ENCODE data around the gene BCAS3.
"Not testable (repeated sequence)": the region's sequence is repeated elsewhere in the genome, so short reads cannot be mapped to it uniquely, and the experiment has no call there.

Gene BCAS3

GRCh38 chr17:61015966-61016365 lies 338.3 kb downstream of the BCAS3 start:
- DNase-seq: no peak

GRCh38 chr17:61017317-61018006 lies 339.8 kb downstream of the BCAS3 start:
- DNase-seq: no peak

GRCh38 chr17:61018938-61019337 lies 341.3 kb downstream of the BCAS3 start:
- DNase-seq: no peak

DNA sequence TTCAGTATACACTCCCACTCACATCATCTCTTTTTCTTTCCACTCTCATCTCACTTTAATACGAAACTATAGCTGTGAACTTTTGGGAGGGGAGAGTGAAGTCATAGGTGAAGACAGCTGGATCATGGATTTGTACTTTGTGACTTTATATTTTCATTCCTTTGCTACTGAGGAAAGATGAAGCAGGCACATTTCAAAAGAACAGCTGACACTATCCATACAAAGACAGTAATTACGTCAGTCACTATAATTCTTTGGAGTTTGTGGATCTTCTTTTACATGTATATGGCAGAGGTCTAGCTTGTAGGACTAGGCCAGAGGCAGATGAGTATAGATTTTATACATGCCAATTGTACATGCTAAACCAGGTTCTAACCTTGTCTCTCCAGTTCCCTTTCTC lies 346.3 kb downstream of the BCAS3 start:
- no peak for DNase-seq

- no peak for DNase-seq
These were observed 349.2 kb downstream of the BCAS3 start for GRCh38 chr17:61026818-61027217.

- DNase-seq: no peak
These were observed 351.5 kb downstream of the BCAS3 start for GRCh38 chr17:61029181-61029580.

DNA sequence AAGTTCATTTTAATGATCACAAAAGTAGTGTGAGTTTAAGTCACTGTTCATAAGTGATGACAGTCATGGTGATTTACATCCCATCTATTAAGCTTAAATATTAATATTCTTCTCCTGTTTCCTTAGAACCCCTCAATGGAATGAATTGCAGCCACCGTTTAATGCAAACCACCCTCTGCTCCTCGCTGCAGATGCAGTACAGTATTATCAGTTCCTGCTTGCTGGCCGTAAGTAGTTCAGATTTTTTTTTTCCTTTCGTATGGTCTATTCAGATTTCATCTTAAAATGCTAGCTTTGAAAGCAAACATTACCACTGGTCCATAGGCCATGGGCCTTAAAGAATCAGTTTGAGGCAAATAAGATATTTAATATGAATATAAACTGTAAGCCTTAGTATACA lies 363.0 kb downstream of the BCAS3 start:
- DNase-seq: no peak

GRCh38 chr17:61042348-61042747 lies 364.7 kb downstream of the BCAS3 start:
- DNase-seq: not testable (repeated sequence)

GRCh38 chr17:61047515-61047914 lies 369.9 kb downstream of the BCAS3 start:
- no peak for DNase-seq

- DNase-seq: no peak
These were observed 370.9 kb downstream of the BCAS3 start for GRCh38 chr17:61048376-61049106.

- no peak for DNase-seq
These were observed 375.8 kb downstream of the BCAS3 start for GRCh38 chr17:61053469-61053868.

- no peak for DNase-seq
These were observed 376.8 kb downstream of the BCAS3 start for GRCh38 chr17:61054436-61054835.

GRCh38 chr17:61057257-61057656 lies 379.6 kb downstream of the BCAS3 start:
- DNase-seq: no peak

GRCh38 chr17:61058066-61058465 lies 380.4 kb downstream of the BCAS3 start:
- no peak for DNase-seq

- no peak for DNase-seq
These were observed 385.9 kb downstream of the BCAS3 start for GRCh38 chr17:61063528-61063927.

DNA sequence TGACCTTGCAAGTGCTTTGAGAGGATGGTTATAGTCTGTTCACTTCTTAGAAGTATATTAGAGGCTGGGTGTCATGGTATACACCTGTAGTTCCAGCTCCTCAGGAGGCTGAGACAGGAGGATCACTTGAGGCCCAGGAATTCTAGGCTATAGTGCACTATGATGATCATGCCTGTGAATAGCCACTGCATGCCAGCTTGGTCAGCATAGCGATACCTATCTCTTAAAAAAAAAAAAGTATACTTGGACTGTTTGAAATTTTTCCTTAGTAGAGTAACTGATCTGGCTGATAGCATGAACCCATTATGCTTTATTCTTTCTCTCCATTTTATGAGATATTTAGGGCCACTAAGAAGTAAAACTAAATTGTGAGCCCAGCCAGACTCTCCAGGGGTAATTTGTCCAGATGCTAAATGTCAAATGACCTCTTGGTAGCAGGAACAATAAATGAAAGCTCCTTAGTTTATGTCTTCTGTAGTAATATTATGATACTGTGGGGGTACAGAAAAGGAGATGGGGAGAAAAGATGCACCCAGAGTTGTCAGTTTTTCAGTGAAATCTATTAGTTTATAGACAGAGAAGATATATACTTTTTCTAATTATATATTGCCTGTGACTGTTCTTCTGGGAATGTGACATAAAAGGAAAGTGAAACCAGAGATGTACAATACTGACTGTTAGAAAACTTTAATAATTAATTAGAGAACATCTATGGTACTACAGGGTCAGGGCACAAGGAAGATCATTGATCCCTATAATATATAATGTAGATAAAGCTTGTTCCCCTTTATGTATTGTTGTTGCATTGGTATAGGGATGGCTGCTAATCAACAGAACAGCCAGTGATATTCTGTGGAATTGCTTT lies 386.7 kb downstream of the BCAS3 start:
- DNase-seq: no peak

DNA sequence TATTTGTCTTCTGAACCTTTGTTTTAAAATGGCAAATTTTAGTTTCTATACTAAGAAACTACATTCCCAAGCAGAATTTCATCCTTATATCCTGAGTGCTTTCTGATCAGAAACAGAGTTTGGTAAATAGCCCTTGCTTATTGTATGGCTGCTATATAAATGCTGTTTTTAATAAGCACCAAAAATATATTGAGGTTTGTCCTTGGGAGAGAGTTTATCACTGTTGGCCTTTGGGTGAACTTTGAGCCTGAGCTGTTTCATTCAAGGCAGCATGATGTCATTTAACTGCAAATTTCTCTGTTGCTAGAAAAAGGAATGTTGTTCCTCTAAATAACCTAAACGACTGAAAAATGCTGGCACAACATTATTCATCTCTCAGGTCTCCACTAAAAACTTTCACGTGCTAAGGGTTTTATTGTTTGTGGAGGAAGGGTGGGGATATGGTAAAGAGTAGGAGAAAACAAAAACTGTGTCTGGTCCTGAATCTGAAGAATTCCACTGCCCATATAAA lies 387.7 kb downstream of the BCAS3 start:
- DNase-seq: no peak

DNA sequence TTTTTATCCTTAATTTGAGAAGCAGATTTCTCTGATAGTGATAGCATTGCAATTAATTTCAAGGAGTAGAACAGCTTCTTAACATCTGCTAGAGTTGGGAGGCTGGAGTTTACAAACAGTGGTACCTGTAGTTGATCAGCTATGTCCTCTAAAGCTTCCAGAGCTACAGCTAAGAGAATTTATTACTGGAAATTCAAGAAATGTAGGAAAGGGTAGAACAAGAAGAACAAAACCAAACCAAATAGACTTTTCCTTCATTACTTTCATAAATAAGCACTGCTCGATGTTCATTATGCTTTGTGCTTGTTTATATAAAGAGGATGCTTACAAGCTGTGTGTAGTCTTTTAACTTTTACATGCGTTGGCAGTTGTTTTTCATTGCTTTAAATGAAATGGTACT lies 388.4 kb downstream of the BCAS3 start:
- no peak for DNase-seq

DNA sequence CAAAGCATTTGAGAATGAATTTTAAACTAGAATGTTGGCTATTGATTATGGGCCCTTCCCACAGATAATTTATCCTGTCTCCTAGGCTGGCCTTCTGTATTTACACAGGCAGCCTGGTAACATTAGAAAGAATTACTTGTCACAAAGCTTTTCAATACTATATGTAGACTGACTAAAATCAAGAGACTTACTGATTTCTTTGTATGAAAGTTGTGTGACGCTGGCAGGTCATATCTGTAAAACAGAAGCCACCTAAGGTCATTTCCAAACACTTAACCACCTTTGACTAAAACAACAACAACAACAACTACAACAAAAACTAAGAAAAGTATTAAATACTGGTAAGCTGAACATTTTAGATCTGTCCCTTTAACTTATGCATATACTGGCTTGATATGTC lies 393.0 kb downstream of the BCAS3 start:
- no peak for DNase-seq

DNA sequence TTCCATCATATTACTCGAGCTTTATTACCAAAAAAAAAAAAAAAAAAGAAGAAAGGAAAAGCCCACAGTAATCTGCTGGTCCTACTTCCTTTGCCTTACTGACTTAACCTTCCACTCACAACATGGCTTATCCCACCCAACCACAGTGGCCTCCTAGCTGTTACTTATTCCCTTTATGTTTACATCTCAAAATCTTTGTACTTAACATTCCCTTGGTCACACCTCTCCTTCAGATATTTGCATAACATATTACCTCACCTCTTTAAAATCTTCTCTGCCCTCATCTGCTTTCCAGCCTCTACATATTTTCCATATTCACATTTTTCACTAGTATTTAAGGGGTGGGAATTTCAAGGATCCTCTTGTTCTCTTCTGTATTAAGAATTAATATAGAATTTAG lies 395.0 kb downstream of the BCAS3 start:
- no peak for DNase-seq

DNA sequence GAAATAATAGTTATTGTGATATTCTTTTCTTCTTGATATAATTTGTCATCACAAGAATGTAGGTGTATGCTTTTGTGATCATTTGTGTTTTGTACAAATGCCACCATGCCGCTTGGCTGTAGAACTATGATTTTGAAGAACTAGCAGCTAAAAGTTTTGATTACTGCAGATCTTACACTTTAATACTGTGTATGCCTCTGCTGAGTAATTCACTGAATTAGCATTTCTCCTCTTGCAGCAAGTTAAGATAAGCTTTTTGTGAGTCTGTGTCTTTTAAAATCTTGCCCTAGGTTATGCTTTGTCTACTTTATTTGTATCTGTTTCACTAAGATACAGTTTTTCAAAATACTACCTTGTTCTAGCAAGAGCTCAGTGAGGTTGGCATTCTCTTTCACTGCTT lies 395.5 kb downstream of the BCAS3 start:
- no peak for DNase-seq

- DNase-seq: no peak
These were observed 396.3 kb downstream of the BCAS3 start for GRCh38 chr17:61073799-61074513.

DNA sequence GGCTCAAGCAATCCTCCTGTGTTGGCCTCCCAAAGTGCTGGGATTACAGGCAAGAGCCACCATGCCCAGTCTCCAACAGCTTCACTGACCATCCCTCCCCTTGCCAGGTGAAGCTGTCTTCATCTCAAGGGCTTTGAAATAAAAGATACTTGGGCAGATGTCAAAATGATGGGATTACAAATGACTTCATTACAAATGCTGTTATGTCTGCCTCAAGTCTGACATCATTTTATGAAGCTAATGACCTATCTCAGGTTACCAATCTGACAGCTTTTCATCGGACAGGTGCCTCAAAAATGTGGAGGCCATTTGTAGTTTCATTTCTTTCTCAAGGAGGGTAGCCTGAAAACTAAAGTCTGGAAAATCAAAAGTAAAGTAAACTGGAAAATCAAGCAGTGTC lies 398.3 kb downstream of the BCAS3 start:
- no peak for DNase-seq
